GM12873 (cell line): ENCODE data around the gene RASSF5.

Experiments
- CTCF ChIP-seq: IDR thresholded peaks from 2 replicates; pipeline ENCODE4 v1.5.1; 2012; ENCODE audit warnings: low read depth, mild to moderate bottlenecking, moderate library complexity, low read length, control low read depth; ENCODE audit not compliant: insufficient read depth; ENCODE audit errors: missing control alignments

The RASSF5 gene

GRCh38 chr1:206534552-206534951 is 27.2 kb downstream of the RASSF5 start:
- no peak for TF ChIP-seq CTCF

DNA sequence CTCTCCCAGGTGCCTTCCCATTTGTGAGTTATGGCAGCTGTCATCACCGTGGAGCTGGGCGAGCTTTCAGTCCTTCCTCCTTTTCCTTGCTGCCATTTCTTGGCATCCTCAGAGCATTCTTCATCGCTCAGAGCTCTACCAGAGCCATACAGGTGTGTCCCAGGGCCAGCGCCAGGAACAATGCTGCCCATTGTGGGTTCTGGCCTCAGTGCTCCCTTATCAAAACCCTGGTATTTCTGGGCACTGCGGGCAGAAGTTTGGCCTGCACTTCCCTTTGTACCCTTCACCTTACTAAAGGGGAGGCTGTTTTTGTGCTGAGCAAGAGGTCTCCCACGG is 28.5 kb downstream of the RASSF5 start:
- TF ChIP-seq CTCF: no peak

GRCh38 chr1:206537141-206537540 is 29.8 kb downstream of the RASSF5 start:
- no peak for TF ChIP-seq CTCF

- no peak for TF ChIP-seq CTCF
Observed at GRCh38 chr1:206538086-206538770, 30.9 kb downstream of the RASSF5 start.

DNA sequence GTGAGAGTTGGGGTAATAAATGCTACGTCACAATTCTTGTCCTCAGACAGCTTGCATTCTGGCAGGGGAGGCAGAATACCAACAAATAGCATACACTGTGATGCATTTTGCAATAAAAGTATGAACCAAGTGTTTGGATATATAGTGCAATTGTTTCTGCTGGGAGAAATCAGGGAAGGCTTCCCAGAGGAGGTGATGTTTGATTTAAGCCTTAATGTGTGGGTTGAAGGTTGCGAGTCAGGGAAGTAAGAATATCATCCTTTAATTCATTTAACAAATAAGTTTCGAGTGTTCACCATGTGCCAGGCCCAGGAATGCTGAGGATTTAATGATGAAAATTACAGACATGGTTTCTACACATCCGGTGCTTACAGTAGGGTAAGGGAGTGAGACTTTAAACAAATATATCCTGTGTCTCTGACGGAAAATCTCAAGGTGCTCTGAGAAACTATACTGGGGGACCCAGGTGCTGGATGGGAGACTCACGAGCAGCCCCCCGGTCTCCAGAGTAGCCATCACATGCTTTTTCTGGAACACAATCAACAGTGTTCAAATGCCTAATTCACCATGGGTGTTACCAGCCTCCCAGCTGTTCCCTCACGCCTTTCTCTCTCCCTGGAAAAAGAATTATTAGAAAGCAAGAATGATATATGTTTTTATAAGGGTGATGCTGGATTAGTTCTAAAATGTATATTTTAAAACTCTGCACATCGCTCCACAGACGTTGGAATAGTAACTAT is 31.7 kb downstream of the RASSF5 start:
- no peak for TF ChIP-seq CTCF

DNA sequence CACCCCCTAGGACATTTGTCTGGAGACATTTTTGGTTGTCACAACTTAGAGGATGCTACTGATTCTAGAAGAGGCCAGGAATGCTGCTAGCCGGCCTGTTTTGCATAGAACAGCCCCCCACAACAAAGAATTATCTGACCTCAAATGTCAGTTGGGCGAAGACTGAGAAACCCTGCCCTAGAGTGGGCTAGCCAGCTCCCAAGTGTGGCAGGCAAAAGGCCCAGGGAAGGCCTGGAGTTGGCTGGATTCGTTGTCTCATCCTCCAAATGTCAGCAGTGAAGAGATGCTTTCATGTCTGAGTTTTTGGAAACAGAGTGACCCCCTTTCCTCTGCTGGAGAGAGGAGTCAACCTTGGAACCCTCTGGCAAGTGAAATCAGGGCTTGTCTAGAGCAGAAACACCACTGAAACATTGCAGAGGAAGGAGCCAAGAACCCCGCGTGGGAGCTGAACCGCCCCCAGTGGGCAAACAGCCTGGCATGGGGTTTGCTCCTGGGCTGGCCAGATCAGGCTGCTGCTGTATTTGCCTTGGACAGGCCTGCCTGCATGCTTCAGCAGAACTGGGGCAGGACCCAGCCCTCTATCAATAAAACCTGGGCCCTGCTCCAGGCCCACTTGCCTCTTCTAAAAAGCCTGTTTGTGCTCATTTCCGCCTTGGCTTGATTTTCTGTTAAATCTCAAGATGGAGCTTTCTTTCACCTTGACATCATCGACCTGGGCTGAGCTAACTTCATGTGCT is 32.9 kb downstream of the RASSF5 start:
- no peak for TF ChIP-seq CTCF

DNA sequence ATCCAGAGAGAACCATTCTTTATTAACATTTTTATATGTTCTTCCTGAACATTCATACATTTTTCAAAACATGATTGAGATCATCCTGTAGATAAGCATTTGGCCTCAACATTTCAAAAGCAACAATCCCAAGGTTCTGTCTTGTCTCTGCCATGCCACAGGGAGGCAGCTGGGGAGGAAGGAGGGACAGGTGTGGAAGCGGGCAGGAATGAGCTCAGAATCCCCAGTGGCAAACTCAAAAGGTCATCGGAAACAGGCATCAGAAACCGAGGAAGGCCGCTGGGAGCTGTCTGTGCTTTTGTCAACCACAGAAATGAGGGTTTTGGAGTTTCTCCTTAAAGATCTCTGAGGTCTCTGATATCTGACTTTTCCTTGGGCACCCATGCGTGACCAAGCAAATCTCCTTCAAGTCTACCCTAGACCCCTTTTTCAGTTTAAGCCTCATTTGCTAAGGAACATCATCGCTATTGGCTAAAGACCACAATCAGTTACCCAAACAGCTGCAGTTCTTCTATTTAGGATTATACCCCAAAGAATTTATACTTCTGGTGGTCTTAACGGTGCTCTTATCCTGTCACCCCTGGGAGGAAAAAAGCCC is 34.0 kb downstream of the RASSF5 start:
- no peak for TF ChIP-seq CTCF
